Astrocyte (in vitro differentiated cells and primary cell): ENCODE data around the gene NDOR1.

ENCODE experiments used
- EZH2 ChIP-seq: IDR thresholded peaks from 2 replicates; pipeline ENCODE4 v1.6.1; 2012; ENCODE audit warnings: mild to moderate bottlenecking, low read length, inconsistent platforms; ENCODE audit not compliant: insufficient read depth
- TF ChIP-seq, protein P1 (sequence below): IDR thresholded peaks from 2 replicates; pipeline ENCODE4 v1.5.1; 2011; ENCODE audit warnings: low read depth, mild to moderate bottlenecking, inconsistent platforms, low read length, moderate library complexity; ENCODE audit not compliant: insufficient read depth

DNA sequence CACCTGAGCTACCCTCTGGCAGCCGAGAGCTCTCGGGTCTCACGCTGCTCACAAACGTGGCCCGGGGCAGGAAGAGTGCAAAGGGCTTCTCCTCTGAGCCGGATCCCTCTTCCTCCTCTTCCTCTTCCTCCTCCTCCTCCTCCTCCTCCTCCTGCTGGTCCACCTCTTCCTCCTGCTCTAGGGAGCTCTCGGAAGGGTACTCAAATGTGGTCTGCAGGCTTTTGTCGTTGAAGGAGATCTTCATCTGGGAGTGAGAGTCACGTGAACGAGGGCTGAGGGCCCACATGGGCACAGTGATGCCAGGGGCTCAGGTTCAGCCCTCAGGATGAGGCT lies 13.1 kb upstream of the NDOR1 start:
- TF ChIP-seq, protein P1, sequence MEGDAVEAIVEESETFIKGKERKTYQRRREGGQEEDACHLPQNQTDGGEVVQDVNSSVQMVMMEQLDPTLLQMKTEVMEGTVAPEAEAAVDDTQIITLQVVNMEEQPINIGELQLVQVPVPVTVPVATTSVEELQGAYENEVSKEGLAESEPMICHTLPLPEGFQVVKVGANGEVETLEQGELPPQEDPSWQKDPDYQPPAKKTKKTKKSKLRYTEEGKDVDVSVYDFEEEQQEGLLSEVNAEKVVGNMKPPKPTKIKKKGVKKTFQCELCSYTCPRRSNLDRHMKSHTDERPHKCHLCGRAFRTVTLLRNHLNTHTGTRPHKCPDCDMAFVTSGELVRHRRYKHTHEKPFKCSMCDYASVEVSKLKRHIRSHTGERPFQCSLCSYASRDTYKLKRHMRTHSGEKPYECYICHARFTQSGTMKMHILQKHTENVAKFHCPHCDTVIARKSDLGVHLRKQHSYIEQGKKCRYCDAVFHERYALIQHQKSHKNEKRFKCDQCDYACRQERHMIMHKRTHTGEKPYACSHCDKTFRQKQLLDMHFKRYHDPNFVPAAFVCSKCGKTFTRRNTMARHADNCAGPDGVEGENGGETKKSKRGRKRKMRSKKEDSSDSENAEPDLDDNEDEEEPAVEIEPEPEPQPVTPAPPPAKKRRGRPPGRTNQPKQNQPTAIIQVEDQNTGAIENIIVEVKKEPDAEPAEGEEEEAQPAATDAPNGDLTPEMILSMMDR = no peak
- TF ChIP-seq EZH2 = no peak
